Germinal center (tissue), 1 donor: Measurements from ENCODE around the gene SNTG2.

Experiments used
- DNase-seq: peaks from one replicate; pipeline ENCODE4 v3.0.0; 2012; ENCODE audit warnings: mixed read lengths, low spot score

Gene SNTG2

DNA sequence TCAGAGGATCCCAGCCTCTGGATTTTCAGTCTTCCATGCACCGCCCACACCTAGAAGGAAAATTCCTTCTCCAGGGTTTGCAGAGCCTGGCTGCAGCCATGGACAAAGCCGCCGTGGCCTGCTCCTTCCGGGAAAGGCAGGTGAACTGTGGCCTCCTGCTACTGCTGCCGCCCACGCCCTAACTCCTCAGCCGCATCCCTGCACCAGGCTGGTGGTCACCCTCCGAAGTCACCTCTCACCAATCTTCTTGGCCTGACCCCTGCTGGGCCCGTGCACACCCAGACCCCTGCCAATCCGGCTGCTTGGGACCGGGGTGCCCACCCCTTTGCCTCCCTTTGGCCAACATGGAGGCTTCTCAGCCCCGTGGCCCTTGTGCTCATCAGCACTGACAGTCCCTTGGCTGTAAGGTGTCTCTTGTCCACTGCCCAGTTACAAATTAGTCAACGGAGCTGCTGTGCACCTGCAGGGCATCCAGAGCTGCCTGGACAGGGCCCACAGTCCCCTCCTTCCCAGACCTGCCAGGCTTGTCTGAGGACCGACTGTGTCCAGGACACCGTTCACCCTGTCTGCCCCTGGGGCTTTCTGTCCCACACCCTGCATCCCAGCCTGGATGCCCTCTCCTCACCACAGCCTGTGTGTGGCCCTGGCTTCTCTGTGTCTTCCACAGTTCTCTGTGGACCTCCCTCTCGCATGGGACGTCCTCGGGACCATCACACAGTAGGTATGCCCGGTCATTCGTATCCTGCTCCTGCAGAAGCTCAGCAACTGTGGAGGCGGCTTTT lies 332.6 kb downstream of the SNTG2 start:
- no peak for DNase-seq

DNA sequence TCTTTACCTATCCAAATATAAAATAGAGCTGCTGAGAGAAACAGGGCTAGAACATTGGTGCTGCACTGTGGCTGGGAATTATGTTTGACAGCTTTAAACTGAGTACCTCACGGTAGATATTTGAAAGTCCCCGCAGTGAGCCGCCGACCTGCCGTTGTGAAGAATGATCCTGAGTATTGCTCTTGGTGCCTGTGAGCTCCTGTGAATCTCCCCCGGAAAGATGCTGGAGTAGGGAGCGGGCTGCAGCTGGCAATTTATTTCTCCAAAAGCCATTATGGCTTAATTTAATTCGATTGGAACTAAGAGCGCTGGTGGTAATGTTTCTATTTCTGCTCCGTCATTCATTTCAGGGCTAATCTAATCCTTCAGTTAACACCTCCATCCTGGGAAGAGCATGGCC lies 333.2 kb downstream of the SNTG2 start:
- no peak for DNase-seq

DNA sequence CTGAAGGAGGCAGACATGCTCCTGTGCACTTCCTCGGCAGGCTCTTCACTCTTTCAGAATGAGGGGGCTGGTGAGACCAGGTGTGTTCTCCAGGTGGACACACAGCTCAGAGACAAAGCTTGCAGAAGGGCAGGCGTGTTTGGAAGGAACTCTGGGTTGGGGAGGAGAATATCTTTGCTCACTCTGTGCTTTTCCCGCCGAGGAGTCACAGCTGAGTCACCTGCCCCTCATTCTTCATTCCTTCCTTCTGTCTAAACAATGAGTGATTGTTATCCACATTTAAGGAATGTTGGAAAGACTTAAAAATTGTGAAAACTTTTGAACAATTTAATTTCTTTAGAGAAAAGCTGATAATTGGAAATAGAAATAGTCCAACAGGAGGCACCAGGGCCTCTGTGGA lies 336.3 kb downstream of the SNTG2 start:
- no peak for DNase-seq

DNA sequence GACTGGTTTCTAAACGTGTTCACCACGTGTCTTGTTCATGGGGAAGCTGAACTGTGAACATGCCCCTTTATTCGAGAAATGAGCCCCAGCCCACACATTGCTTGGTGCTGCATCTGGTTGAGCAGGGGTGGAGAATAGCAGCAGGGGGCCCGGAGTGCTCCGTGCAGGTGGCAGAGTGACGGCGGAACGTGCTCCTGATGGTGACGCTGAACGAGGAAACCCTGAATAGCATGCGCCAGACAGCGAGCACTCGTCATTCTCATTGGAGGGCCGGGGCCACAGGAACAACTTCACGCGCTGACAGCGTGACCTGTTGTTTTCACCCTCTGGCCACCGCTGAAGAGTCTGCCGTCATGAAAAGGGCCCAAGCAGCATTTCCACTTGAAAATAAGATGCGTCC lies 336.8 kb downstream of the SNTG2 start:
- no peak for DNase-seq

DNA sequence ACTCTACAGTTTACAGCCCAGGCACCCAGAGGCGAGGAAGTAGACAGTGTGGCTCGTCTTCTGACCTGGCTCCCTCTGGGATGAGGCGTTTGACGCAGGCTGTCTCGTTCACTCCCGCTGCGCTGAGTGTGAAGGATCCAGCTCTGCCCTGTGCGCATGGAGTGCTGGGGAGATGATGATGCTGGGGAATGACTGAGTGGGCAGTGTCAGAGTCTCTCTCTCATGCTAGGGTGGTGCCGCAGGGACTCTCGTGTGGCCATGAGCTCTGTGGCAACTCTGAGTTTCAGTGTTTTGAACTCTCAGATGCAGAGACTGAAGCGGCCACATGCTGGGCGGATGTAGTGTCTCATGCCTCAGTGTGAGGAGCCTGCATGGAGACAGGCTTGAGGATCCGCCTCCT lies 344.3 kb downstream of the SNTG2 start:
- no peak for DNase-seq

DNA sequence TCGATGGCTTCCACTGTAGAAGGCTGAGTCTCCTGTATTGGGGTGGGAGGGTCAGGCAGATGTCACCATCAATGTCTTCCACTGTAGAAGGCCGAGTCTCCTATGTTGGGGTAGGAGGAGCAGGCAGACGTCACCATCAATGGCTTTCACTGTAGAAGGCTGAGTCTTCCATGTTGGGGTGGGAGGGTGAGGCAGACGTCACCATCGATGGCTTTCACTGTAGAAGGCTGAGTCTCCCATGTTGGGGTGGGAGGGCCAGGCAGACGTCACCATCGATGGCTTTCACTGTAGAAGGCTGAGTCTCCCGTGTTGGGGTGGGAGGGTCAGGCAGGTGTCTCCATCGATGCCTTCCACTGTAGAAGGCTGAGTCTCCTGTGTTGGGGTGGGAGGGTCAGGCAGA lies 345.1 kb downstream of the SNTG2 start:
- DNase-seq, result no peak

DNA sequence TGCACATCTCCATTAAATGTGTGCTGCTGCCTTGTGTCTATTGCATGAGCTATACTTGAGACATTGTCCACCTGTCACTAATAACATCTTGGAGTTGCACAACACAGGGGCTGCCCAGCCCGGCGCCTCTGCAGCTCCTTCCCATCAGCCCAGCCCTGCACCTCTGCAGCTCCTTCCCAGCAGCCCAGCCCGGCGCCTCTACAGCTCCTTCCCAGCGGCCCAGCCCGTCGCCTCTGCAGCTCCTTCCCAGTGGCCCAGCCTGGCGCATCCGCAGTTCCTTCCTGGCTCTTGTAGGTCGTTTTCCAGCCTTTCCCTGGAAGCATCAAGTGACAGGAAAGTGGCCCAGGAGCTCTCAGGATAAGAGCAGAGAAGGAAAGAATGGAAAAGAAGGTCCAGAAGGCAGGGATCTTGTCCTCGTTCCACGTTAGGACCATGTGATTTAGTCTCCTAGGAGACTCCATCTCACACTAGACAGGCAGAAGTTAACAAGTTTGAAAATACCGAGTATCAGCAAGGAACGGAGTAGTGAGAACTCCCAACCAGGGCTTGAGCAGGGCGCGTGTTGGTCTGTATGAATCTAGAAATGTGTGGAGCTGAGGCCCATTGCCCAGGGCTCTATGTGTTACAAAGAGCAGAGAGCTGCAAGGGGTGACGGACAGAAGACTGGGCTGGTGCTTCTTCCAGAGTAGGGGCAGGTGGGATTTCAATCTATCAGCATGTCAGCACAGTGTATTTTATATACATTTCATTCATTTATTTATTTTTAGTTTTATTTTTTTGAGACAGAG lies 346.9 kb downstream of the SNTG2 start:
- no peak for DNase-seq

DNA sequence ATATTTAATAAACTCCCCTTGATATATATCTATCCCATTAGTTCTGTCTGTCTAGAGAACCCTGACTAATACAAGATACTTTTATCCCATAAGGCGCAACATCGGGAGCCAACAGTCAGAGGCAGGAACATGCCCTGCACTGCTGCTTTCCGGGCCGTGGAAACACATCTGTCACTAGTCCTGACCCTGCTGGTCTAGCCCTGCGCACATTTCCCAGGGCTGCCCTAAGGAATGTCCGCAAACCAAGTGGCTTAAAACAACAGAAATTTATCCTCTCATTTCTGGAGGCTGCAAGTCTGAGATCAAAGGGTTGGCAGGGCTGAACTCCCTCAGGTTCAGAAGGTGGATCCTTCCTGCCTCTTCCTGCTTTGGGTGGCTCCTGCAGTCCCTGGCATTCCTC lies 348.4 kb downstream of the SNTG2 start:
- DNase-seq, result no peak

DNA sequence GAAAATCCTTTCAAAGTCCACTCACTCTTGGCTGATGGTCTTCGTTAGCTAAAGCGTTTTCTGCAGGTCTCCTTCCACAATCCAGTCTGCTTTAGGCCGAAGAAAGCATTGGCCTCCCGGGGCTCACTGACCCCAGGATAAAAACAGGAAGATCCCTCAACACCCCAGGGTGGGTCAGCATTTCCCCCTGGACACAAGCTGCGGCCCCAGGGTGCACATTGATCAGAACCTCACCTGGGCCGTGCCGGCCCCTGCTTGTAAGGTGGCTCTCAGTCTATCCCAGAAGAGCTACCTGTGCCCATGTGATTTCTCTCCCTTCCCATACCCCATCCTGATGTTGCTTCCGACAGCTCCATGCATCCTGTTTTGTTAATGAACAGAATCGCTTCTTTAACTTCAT lies 349.6 kb downstream of the SNTG2 start:
- no peak for DNase-seq

DNA sequence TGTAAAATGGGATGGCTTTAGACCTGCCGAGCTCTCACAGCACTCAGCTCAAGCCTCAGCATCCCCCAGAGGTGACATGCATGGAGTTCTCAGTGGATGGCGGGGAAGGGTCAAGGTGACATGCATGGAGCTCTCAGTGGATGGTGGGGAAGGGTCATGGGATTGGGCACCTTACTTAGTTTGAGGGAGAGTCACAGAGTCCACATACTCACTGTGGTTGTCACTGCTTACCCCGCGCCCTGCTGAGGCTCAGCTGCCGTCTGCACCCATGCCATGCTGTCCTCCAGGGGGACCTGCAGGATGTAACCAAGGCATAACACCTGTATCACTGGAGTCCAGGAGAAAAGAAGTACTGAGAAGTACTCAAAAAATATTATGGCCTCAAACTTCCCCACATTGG lies 350.4 kb downstream of the SNTG2 start:
- no peak for DNase-seq

DNA sequence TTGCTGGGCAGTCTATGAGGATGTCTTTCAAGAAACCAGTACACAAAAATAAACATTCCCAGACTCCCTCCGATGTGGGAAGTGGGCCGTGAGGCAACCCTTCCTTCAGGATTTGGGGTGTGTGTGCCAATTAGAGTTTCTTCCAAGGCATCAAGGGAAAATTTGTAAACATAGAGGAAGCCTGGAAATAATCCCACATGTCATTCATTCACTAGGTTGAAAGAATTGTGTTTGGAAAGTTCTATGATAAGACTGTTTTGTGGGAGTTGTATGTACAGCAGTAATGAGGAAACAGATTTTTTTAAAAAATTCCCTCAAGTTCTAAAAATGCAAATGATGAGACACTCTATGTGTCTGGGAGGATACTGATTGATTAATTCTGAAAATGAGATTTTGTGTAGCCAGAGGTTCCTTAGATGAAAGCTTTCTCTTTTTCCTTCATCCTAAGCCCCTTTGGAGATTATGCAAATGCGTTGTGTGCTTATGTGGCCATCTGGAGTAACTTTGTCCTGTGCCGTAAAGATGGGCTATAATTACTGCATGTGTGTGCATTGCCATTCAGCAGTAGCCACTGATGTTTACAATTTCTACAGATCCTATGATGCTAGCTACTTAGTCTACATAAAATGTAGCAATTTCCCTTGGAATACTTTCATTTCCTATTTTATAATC lies 354.8 kb downstream of the SNTG2 start:
- DNase-seq, result no peak

DNA sequence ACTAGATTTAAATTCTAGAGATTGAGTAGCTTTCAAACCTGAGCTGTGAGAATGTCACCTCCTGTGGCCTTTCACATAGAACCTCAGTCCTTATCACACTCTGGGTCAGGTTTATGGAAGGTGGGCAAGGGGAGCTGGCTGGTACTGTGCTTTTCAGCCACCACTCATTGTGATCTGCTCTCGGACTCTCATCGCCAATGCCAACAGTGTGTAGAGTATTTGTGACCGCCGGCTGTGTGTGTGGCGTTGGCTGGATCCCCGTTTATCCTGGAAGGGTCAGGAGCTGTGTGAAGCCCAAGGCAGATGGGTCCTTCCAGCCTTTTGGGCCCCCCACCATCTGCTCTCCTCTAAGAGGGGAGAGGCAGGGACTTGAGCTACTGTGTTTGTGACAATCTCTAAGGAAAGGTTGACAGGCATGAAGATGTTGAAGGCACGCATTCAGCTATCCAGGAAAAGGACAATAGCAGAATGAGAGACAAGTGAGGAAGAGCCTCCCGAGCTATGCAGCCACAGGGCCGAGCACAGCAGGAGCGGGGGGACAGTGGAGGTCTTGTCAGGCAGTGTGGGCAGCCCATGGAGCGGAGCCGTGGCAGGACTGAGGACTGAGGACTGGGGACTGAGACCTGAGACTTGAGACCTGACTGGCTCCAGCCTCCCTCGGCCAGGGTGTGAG lies 355.5 kb downstream of the SNTG2 start:
- no peak for DNase-seq

DNA sequence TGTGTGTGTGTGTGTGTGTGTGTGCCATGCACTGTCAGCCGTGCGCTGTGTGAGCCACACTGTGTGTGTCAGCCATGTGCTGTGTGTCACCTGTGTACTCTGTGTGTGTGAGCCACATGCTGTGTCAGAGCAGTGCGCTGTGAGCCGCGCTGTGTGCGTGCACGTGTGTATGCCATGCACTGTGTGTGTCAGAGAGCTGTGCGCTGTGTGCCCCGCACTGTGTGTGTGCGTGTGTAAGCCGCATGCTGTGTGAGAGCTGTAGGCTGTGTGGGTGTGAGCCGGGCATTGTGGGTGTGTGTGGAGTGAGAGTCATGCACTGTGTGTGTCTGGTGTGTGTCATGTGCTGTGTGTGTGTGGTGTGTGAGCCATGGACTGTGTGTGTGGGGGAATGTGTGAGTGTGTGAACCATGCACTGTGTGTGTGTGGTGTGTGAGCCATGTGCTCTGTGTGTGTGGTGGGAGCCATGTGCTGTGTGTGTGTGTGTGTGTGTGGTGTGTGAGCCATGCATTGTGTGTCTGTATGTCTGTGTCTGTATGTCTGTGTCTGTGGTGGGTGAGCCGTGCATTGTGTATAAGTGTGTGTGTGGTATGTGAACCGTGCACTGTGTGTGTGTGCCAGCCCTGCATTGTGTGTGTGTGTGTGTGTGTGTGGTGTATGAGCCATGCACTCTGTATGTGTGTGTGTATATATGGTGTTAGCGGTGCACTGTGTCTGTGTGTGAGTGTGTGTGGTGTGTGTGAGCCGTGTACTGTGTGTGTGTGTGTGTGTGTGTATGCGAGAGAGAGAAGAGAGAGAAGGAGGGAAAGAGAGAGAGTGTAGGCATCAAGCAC lies 356.3 kb downstream of the SNTG2 start:
- no peak for DNase-seq

DNA sequence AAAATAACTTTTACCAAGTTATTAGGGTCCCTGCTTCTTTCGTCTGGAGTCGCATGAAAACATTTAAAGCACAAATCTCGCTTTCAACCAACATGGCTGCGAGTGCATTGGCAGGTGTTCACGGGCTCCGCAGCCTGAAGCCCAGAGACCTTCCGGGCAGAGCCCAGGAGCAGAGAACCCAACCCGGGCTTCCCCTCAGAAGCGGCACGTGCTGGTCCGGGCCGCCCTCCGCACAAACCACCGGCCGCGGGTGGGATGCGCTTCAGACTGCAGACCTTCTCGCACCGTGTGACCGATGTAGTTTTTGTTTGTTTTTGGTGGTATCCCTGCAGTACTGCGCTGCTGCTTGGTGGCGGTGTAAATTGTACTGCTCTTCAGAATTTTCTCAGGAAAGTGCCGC lies 357.0 kb downstream of the SNTG2 start:
- no peak for DNase-seq

DNA sequence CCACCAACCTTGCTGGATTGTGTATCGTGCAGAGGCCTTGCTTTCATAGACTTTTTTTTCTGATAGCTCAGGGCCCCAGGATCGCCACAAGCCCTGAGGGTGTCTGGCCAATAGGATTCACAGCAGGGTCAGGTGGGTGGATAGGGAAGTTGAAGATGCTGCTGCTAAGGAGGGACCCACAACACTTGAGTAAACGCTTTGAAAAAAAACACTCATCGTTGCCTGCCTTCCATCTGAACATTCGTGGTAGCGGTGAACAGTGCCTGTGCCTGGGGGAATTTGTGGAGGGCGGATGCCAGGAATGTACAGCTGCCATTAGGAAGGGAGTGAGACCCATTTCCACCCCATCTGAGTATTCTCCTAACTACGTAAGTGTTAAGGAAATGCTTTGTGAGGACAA lies 358.0 kb downstream of the SNTG2 start:
- DNase-seq, result no peak

DNA sequence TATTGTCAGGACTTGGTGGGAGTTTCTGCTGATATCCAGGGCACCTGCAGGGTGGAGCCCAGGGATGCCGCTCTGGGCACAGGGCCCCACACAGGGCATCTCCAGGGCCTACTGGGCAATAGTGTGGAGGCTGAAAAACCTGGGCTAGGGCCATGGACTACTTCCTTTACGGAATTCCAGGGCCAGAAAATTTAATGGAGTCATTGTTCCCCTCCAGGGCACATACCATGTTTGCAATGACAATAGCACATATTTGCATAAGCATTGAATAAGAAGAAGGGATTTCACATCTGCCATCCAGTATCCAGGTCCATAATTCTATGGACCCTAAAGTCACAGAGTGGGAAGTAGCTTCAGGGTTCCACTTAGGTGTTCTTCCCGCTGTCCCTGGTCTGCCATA lies 358.9 kb downstream of the SNTG2 start:
- no peak for DNase-seq

DNA sequence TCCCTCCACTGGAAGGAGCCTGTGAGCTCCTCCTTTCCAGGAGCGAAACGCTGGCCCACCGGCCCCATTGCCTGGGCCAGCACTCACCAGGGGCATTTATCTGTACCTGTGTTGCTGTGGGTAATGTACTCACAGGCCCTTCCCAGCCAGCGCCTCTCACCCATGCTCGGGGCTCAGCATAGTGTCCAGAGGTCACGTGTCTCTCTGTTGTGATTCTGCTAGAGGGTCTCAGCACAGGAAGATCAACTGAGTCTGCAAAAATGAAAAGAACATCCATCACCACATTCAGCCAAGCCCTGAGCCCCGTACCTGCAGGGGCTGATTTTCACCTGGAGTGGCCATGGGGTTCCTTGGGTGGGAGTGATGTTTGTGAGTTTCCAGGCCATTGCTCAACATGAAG lies 359.6 kb downstream of the SNTG2 start:
- no peak for DNase-seq

DNA sequence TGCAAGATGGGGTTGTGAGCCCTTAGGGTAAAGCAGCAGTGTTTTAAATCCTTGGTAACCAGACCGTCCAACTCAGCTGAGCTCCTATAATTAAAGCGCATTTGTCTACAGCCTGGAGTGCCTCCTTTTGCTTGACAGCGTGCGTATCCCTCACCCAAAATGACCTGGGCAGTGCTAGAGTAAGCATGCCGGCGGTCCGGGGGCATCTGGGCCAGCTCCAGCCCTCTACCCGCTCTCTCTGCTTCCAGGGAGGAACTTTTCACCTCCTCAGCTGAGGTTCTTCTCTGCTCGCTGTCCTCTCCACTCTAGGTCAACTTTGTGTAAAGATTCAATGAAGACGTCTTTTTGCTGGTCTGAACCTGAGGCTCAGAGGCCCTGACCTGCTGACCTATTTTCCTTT lies 360.2 kb downstream of the SNTG2 start:
- no peak for DNase-seq

DNA sequence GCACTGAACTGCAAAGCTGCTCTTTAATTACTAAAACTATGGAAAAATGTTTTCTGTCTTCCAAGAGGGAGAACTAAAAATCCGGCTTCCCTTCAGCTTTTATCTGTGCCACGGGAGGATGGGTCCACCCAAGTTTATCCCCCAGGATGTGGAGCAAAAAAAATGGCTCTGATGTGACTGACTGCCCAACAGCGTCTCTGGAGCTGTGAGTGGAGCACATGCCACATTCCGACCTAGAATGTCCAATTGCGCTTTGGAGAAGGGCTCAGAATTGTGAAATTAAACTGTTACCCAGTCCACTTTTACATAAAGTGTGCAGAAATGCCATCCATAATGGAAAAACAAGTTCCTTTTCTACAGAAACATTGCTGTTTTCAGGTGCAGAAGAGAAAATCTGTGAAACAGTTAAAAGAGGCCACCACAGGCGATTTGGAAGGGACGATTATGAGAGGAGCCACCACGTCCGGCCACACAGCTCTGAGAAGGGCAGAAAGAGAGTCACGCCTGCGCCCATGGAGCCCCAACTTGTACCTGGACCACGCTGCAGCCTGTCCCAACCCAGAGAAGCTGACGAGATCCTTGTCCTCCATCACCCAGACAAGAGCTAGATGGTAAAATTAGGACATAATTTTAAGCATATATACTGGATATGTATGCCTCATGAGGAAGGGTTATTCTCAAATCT lies 362.7 kb downstream of the SNTG2 start:
- no peak for DNase-seq

DNA sequence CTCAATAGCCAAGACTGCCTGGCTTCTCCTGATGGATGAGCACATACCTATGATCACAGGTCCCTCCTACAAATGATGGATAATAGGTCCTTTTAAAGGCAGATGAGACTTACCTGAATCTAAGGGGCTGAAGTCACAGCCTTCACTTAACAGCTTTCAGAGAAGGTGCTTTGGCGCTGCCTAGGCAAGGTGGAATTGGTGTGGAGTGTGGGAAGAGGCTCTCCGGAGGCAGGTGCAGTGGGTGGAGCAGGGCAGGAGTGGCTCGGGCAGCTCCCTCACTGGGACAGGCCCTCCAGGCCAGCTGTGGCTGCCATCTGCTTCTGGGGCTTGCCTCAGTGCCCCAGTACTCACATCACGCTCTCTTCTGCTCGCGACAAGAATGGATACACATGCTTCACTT lies 363.6 kb downstream of the SNTG2 start:
- DNase-seq, result no peak

DNA sequence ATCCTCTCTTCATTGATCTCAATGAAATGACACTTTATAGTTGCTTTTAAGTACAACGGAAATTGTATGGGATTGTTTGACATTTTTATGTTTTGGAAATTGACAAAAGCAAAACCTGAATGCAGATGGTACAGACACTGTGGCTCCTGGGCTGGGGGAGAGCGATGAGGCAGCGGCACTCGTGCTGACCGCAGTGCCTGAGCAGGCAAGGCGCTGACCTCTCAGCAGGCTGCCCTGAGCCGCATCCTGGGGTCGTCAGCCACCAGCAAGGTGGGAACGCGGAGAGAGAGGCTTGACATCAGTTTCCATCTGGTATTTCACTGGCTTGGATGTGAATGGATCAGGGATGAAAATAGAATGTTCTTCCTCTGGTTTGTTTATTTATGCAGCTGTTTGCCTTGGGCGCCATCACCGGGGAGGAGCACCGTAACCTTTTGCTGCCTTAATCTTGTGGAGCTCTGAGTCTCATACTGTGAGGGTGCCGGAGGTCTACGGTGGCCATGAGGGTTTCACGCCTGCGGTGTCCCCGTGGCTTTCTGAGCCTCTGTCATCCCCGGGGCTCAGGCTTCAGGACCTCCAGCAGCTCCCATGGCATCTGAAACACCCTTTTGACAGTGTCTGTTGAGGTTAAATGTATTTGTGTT lies 367.8 kb downstream of the SNTG2 start:
- no peak for DNase-seq
